ENCODE data around the gene WSCD2.

GRCh38 chr12:108257610-108258106, 128.6 kb downstream of the WSCD2 start:
- TF ChIP-seq CTCF (IDR thresholded peaks at IDR 0.05) = no peak
- no peak for TF ChIP-seq EP300 (IDR thresholded peaks at IDR 0.05)
- TF ChIP-seq POLR2AphosphoS5 (IDR thresholded peaks at IDR 0.05) = no peak
